Ecto neural progenitor cell (in vitro differentiated cells): ENCODE data around the gene STK11.

Source experiments
- DNase-seq: peaks from one replicate; pipeline ENCODE4 v3.0.0-alpha.2; 2018; ENCODE audit warnings: low spot score

STK11 gene

GRCh38 chr19:1226522-1227303, 21.1 kb downstream of the STK11 start:
- no peak for DNase-seq

DNA sequence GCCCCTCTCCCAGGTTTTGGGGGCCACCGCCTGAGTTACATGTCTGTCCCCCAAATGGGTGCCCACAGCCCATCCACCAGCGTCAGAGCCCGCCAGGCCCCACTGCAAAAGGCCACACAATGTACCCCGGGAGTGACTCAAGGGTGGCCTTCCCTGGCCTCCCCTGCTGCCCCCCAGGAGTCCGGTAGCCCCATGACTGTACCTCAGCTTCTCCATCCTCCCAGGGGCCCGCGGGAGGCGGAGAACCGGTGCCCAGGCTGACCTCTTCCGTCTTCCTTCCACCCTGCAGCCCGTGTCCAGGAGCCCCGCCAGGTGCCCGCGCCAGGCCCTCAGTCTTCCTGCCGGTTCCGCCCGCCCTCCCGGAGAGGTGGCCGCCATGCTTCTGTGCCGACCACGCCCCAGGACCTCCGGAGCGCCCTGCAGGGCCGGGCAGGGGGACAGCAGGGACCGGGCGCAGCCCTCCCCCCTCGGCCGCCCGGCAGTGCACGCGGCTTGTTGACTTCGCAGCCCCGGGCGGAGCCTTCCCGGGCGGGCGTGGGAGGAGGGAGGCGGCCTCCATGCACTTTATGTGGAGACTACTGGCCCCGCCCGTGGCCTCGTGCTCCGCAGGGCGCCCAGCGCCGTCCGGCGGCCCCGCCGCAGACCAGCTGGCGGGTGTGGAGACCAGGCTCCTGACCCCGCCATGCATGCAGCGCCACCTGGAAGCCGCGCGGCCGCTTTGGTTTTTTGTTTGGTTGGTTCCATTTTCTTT, 21.9 kb downstream of the STK11 start:
- no peak for DNase-seq

DNA sequence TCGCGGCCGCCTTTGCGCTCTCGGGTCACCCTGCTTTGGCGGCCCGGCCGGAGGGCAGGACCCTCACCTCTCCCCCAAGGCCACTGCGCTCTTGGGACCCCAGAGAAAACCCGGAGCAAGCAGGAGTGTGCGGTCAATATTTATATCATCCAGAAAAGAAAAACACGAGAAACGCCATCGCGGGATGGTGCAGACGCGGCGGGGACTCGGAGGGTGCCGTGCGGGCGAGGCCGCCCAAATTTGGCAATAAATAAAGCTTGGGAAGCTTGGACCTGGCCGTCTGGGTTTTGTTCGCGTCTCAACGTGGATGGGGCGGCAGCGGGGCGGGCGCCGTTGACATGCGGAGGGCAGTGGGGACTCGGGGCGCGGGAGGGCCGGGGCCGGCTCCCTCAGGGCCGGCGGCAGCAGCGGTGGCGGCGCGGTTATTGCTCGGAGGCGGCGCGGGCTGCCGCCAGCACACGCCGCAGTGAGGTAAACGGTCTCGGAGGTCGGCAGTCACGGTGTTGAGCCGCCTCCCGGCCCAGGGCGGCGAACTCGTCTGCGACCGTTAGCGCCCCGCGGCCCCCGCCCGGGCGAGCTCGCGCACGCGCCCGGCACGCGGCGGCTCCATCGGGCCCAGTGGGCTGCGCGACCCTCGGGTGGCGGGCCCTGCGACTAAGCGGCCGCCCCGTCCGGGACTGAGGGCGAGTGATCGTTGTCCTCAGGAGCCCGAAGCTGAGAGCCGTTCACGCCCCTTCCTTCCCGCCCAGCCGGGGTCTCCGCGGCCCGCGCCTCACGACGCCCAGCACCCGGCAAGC, 22.8 kb downstream of the STK11 start:
- DNase-seq: no peak

GRCh38 chr19:1229056-1229923, 23.7 kb downstream of the STK11 start:
- no peak for DNase-seq

DNA sequence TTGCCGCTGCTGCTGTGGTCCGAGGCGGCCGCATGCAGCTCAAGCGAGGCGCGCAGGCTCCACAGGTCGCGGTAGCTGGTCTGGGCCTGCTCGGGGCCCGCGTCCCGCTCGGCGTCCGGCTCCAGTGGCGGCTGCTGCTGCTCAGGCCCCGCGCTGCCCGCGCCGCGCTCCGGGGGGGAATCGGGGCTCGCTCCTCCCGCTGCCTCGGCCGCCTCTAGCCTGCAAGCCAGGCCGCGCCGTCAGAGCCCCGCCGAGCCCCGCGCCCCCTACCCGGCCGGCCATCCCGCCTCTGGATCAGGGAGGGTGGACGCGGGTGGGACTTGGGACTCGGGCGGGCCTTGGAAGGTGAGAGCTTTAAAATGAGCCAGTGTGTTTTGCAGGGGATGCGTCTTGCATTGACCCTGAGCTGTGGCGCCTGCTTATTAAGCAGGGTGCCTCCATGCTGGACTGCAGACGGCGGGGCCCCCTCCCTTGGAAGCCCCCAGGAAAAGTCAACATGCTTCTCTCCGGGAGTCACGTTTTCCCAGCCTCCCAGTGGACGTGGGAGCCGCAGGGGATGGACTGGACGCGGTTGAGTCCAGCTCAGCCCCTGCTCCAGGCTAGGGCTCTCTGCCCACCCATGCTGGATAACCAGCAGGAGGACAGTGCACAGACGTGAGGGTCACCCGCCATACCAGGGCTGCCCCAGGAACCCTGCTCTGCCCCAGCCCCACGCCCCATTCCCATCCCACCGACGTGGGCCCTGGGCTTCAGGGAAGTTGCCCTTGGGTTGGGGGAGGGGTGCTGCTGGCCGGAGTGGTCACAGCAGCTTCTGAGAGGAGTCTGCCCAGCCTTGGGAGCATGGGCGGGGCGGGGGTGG, 24.6 kb downstream of the STK11 start:
- DNase-seq: no peak

GRCh38 chr19:1230783-1231489, 25.4 kb downstream of the STK11 start:
- no peak for DNase-seq

DNA sequence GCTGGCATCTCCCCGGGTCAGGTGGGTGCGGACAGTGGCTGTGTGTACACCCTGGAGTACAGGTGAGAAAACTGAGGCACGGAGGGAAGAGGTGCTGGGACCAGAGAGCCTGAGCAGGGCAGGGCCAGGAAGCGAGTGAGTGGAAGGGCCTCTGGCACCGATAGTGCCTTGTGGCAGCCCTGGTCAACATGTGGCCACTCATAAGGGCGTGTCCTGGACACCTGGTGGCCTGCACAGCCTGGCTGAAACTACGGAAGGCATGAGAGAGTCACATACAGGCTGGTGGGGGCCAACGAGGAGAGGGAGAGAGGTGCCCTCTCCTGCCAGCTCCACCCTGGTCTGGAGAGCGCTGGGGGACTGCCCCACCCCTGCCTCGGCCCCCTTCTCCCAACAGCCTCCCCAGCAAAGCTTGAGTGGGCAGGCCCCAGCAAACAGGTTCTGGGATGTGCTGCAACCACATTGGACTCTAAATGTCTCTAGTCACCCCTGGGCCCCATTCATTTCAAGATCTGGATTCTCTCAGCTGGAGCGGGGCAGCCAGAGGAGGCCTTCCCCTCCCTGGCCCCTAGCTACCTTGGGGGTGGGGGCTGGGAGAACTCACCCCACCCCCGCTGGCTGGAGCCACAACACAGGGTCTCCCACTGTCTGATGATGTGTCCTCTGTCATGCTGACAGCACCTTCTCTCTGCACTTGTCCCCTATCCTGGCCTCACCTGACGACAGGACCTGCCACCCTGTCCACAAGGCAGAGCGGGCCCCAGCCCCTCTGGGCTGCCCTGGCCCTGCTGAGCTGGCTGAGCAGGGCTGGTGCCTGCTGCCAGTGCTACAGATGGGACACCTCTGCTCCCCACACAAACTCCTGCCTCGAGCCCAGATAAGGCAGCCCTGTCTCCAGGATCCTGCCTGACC, 26.4 kb downstream of the STK11 start:
- no peak for DNase-seq

DNA sequence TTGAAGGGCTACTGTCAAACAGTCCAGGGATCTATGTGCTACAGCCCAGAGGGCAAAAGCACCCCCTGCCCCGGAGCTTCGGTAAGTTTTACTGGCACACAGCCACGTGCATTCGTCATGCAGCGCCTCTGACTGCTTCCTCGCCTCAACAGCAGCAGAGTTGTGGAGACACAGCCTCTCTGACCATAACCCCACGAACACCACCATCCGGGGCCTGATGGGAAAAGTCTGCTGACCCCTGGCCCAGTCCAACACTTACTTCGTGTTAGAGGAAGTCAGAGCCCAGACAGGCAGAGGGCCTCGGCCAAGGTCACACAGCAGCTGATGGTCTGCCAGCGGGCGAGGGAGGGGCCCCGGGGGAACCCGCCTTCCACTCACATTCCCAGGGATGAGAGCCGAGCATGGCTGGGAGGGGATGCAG, 27.1 kb downstream of the STK11 start:
- no peak for DNase-seq

GRCh38 chr19:1233115-1233667, 27.6 kb downstream of the STK11 start:
- DNase-seq: no peak

GRCh38 chr19:1234051-1234954, 28.7 kb downstream of the STK11 start:
- no peak for DNase-seq

- DNase-seq: no peak
Measured at GRCh38 chr19:1234955-1235380, 29.4 kb downstream of the STK11 start.

DNA sequence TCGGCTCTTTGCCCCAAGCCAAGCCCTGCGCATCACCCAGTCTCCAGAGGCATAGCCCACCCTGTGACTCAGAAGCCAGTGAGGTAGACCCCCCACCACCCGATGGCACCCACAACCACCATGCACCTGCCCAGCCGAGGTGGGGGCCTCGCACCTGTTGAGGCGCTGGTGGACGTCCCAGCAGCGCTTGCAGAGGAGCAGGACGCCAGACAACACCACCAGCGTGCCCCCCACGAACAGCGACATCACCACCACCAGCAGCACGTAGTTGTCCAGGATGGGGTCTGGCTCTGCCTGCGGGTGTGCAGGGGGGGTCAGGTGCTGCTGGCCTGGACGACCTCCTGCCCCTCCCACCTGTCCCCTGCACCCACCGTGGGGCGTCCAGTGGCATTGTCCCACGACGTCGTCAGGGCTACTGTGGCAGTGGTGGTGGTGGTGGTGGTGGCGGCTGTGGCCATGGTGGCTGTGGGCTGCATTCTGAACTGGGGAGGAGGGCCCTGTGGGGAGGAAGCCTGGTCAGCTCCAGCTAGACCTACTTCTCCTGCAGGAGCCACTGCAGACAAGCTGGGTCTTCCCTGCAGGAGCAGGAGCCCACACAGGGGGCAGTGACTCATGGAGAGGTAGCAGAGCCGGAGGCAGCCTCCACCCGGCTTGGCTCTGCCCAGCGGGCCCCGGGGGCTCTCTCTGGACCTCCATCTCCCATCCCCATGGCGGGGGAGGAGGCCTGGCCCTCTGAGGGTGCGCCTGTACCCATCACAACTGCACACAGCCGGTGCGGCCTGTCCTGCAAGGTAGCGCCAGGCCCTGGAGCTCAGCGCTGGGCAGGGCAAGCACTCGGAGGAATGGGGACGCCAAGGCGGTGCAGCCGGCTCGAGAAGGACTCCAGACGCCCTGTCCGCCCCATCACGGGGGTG, 30.3 kb downstream of the STK11 start:
- no peak for DNase-seq

DNA sequence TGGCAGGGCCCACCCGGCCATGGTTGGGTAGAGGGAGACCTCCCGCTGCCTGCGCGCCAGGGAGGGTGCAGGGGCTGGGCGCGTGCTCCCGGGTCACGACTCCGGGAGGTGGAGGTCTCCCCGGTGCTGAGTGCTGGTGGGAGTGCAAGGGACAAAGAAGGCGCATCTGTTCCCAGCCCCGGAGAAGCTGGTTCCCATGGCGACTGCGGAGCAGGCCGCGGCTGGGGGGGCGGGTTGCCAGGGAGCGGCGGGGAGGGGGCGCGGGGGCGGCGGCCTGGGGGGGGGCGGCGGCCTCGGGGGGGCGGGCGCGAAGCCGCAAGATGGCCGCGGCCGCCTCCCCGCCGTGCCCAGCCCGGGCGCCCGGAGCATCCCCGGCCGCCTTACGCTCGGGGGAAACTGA, 31.0 kb downstream of the STK11 start:
- DNase-seq: no peak

GRCh38 chr19:1237027-1237659, 31.6 kb downstream of the STK11 start:
- DNase-seq: no peak

- DNase-seq: peak; percentile 74
Measured at GRCh38 chr19:1237754-1238368, 32.3 kb downstream of the STK11 start, which contains the start of gene CBARP. CBARP (minus strand) TSS chr19:1238005; CDS start chr19:1236100, 1,905 bp downstream.
